Measurements from ENCODE around the gene ARL6IP4. TPM values are rescaled to one million over a fixed set of nuclear protein-coding genes. Genes with fewer than 3 reads are reported as not detected.
"Not testable (repeated sequence)": the region's sequence is repeated elsewhere in the genome, so short reads cannot be mapped to it uniquely, and the experiment has no call there.

ARL6IP4 gene
- total RNA-seq, 1 donor from 2014 or later: 147 TPM

DNA sequence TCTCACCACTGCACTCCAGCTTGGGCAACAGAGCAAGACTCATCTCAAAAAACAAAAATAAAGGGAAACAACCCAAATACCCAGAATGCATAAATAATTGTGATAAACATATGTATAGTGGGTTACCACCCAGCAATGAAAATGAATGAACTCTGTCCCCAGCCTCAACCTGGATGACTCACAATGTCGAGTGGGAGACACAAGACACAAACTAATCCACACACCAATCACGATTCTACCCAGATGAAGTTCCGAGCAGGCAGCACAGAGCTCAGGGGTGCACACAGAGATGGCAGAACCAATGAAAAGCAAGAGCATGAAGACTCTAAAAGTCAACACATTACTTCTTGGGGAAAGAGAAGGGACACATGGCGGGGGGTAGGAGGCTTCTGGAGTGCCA is 41.4 kb upstream of the ARL6IP4 start:
- H3K36me3 ChIP-seq: no peaks in the 10 kb centered on the region
- no peaks in the 10 kb centered on the region for H3K27me3 ChIP-seq
- DNase-seq (ENCODE audit: extremely low spot score in 2 of 2): no peak
- intact Hi-C loops (cut with DNase I): no loop called here
- no peaks in the 10 kb centered on the region for H3K9me3 ChIP-seq
- H3K4me1 ChIP-seq: peaks cover 15% of the 10 kb centered on the region
- H3K27ac ChIP-seq: no peak overlapping the region
- H3K4me3 ChIP-seq: no peak overlapping the region
- no peak for TF ChIP-seq POLR2A (IDR thresholded peaks at IDR 0.05)
- no peak for TF ChIP-seq POLR2AphosphoS5 (IDR thresholded peaks at IDR 0.05; ENCODE audit: insufficient read depth in 1 of 2, low read depth in 1 of 2)
- TF ChIP-seq, protein P1, sequence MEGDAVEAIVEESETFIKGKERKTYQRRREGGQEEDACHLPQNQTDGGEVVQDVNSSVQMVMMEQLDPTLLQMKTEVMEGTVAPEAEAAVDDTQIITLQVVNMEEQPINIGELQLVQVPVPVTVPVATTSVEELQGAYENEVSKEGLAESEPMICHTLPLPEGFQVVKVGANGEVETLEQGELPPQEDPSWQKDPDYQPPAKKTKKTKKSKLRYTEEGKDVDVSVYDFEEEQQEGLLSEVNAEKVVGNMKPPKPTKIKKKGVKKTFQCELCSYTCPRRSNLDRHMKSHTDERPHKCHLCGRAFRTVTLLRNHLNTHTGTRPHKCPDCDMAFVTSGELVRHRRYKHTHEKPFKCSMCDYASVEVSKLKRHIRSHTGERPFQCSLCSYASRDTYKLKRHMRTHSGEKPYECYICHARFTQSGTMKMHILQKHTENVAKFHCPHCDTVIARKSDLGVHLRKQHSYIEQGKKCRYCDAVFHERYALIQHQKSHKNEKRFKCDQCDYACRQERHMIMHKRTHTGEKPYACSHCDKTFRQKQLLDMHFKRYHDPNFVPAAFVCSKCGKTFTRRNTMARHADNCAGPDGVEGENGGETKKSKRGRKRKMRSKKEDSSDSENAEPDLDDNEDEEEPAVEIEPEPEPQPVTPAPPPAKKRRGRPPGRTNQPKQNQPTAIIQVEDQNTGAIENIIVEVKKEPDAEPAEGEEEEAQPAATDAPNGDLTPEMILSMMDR (IDR thresholded peaks at IDR 0.05): no peak

DNA sequence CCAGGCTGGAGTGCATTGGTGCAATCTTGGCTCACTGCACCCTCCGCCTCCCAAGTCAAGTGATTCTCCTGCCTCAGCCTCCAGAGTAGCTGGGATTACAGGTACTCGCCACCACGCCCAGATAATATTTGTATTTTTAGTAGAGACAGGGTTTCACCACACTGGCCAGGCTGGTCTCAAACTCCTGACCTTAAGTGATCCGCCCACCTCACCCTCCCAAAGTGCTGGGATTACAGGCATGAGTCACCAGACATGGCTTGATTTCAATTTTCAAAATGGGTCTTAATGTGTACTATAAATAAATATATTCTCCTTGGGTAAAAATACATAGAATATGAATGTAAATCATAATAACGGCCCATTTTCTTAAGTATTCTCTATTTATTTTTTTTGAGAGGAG is 39.1 kb upstream of the ARL6IP4 start:
- intact Hi-C loops (cut with DNase I); DNase-seq (ENCODE audit: extremely low spot score in 2 of 2); H3K4me3 ChIP-seq; H3K27ac ChIP-seq; H3K27me3 ChIP-seq; H3K9me3 ChIP-seq; H3K36me3 ChIP-seq: not testable (repeated sequence)
- H3K4me1 ChIP-seq: peaks cover 35% of the 10 kb centered on the region

DNA sequence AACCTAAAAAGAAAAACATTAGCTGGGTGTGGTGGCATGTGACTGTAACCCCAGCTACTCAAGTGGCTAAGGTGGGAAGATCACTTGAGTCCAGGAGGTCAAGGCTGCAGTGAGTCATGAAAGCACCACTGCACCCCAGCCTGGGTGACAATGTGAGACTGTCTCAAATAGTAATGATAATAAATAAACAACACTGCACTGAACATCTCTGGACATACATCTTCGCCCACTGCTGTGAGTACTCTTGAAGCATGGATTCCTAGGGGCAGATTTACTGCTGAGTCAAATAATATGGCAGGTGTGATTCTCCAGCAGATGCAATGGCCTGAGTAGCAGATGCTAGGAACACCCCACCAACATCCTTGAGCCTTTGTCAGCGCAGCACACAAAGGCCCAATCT is 37.8 kb upstream of the ARL6IP4 start:
- peaks cover 48% of the 10 kb centered on the region for H3K4me1 ChIP-seq
- H3K27me3 ChIP-seq: no peaks in the 10 kb centered on the region
- intact Hi-C loops (cut with DNase I): no loop called here
- TF ChIP-seq, protein P1 (IDR thresholded peaks at IDR 0.05): no peak
- TF ChIP-seq POLR2A (IDR thresholded peaks at IDR 0.05): no peak
- TF ChIP-seq POLR2AphosphoS5 (IDR thresholded peaks at IDR 0.05; ENCODE audit: insufficient read depth in 1 of 2, low read depth in 1 of 2): no peak
- H3K36me3 ChIP-seq: no peaks in the 10 kb centered on the region
- DNase-seq (ENCODE audit: extremely low spot score in 2 of 2): no peak
- H3K9me3 ChIP-seq: no peaks in the 10 kb centered on the region
- H3K4me3 ChIP-seq: no peak overlapping the region
- H3K27ac ChIP-seq: peak overlapping the region; percentile 20

DNA sequence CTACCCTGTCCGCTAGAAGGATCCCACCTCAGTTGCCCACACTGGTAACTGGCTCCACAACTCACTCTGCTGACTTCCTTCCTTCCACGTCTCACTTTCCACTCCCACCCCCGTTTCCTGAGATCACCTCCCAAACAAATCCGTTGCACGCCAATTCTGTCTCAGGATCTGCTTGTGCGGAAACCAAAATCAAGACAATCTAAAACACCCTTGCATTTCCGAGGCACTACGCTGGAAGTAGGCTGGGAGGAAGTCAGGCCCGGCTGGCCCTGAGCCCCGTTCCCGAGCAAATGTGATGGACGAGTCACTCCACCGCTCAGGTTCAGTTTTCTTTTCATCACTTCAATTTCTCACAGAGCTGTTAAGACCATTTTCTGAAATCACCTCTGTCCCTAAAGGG is 37.3 kb upstream of the ARL6IP4 start:
- H3K4me1 ChIP-seq: peaks cover 54% of the 10 kb centered on the region
- DNase-seq (ENCODE audit: extremely low spot score in 2 of 2): no peak
- H3K27ac ChIP-seq: peak overlapping the region; percentile 20
- no peaks in the 10 kb centered on the region for H3K9me3 ChIP-seq
- no peaks in the 10 kb centered on the region for H3K36me3 ChIP-seq
- intact Hi-C loops (cut with DNase I): no loop called here
- TF ChIP-seq POLR2A (IDR thresholded peaks at IDR 0.05) (no peak), POLR2AphosphoS5 (IDR thresholded peaks at IDR 0.05; ENCODE audit: insufficient read depth in 1 of 2, low read depth in 1 of 2) (no peak)
- TF ChIP-seq, protein P1 (IDR thresholded peaks at IDR 0.05): no peak
- no peaks in the 10 kb centered on the region for H3K27me3 ChIP-seq
- H3K4me3 ChIP-seq: no peak overlapping the region

DNA sequence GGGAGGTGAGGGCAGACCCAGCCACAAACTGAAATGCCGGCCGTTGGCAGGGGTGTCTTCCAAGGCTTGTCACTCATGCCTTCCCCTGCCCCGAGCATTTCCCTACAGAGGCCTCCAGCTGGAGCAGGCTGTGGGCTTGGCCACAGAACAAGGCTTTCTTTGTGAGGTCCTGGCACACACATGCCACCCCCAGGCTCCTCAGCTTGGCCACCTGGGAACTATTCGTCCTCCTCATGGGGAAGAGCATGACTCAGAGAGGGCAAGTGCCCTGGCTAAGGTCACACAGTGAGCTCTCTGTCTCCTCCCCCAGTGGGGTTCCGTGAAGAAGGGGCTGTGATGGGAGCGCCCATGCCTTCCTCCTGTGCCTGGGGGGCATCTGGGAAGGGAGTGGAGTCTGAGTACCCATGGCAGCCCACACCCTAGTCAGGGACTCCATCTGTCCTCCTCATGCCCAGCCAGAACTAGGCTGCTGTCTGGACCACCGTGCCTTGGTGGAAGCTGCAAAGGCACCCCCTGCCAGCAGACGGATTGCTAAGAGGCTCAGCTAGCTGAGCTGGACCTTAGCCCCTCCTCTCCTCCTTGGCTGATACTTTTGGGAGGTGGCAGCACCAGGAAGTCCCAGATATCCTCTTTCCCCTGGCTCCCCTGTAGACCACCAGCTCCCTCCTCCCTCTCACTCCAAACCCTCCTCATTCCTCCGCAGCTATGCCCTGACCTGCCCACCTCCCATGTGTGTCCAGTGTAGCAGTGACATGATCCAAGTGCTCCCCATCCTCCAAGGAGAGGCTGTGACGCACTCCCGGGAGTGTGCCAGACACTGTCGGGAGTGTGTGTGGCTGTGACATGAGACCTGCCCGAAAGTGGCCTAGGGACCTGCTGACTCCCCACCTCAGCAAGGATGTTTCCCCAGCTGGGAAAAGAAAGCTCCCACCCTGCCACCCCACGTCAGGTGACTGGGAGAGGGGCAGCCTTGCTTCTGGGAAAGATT is 35.6 kb upstream of the ARL6IP4 start:
- intact Hi-C loops (cut with DNase I): no loop called here
- TF ChIP-seq POLR2AphosphoS5 (IDR thresholded peaks at IDR 0.05; ENCODE audit: insufficient read depth in 1 of 2, low read depth in 1 of 2) (no peak), POLR2A (IDR thresholded peaks at IDR 0.05) (no peak)
- TF ChIP-seq, protein P1 (IDR thresholded peaks at IDR 0.05): no peak
- Histone ChIP-seq H3K4me3 (no peak overlapping the region), H3K27me3 (no peaks in the 10 kb centered on the region), H3K4me1 (peaks cover 54% of the 10 kb centered on the region), H3K36me3 (no peaks in the 10 kb centered on the region), H3K27ac (peak overlapping the region; percentile 49), H3K9me3 (no peaks in the 10 kb centered on the region)
- DNase-seq (ENCODE audit: extremely low spot score in 2 of 2): no peak
